ENCODE results near the gene VMP1. TPM values are rescaled to one million over a fixed set of nuclear protein-coding genes. Genes with fewer than 3 reads are reported as not detected.
A peak's percentile ranks its signal among the peaks of the same experiment; 100 is the strongest.
"Not testable (repeated sequence)": the region's sequence is repeated elsewhere in the genome, so short reads cannot be mapped to it uniquely, and the experiment has no call there.

VMP1 gene
- total RNA-seq, 3 donors from 2014 or later: 128 to 138 (median 134) TPM

DNA sequence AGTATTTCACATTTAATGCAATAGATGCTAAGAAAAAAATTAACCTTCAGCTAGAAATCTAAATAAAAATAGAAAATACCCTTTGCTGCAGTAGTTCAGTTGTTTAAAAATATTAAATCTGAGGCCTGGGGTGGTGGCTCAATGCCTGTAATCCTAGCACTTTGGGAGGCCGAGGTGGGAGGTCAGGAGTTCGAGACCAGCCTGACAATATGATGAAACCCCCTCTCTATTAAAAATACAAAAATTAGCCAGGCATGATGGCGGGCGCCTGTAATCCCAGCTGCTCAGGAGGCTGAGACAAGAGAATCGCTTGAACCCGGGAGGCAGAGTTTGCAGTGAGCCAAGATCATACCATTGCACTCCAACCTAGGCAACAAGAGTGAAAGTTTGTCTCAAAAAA, 98.9 kb downstream of the VMP1 start:
- not testable (repeated sequence) for H3K9me3 Mint-ChIP-seq; H3K4me1 Mint-ChIP-seq (ENCODE audit: low read depth); H3K4me3 Mint-ChIP-seq; ATAC-seq; DNase-seq; H3K27me3 Mint-ChIP-seq (ENCODE audit: low read depth); H3K36me3 Mint-ChIP-seq (ENCODE audit: insufficient read depth)

DNA sequence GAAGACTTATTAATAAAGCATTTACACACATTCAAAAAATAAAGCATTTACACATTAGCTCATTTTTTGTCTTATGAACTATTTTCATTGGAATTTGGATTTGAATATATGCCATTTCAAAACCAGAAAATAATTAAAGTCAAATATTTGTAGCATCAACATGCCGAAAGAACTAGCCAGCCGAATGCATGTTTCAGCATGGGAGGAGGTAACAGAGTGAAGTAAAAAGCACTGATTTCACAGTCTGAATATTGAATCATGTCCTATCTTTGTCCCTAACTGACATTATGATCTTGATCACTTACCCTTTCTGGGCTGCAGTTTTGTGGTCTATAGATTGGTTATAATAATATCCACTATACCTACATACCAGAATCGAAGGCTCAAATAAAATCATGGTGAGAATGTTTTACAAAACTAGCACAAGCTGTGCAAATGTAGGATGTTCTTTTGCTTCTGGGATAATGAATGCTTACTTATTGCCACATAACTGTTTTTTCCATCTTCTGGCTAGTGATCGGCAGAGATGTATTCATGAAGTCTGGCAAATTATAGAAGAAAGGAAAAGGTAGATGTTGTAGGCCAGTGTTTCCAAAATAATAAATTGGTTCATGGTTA, 100.5 kb downstream of the VMP1 start:
- ATAC-seq (no peak), DNase-seq (no peak)
- no peak overlapping the region for H3K4me3 Mint-ChIP-seq
- no peaks in the 10 kb centered on the region for H3K9me3 Mint-ChIP-seq
- peaks cover 8% of the 10 kb centered on the region for H3K4me1 Mint-ChIP-seq (ENCODE audit: low read depth)
- H3K27me3 Mint-ChIP-seq (ENCODE audit: low read depth): no peaks in the 10 kb centered on the region
- peaks cover 19% of the 10 kb centered on the region for H3K36me3 Mint-ChIP-seq (ENCODE audit: insufficient read depth)

DNA sequence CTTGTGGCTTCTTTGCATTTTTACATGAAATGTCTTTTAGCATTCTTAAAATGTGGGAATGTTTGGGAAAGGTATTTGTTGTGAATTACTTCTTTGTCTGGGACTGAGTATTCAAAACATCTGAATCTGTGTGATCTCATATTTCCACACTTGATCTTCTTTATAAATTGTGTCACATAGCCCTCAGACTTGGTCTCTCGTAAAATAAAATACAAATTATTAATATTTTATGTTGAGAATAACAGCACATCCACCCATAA, 103.4 kb downstream of the VMP1 start:
- no peak overlapping the region for H3K4me3 Mint-ChIP-seq
- peaks cover 7% of the 10 kb centered on the region for H3K4me1 Mint-ChIP-seq (ENCODE audit: low read depth)
- H3K9me3 Mint-ChIP-seq: no peaks in the 10 kb centered on the region
- no peaks in the 10 kb centered on the region for H3K27me3 Mint-ChIP-seq (ENCODE audit: low read depth)
- H3K36me3 Mint-ChIP-seq (ENCODE audit: insufficient read depth): peaks cover 28% of the 10 kb centered on the region
- DNase-seq (no peak), ATAC-seq (no peak)

DNA sequence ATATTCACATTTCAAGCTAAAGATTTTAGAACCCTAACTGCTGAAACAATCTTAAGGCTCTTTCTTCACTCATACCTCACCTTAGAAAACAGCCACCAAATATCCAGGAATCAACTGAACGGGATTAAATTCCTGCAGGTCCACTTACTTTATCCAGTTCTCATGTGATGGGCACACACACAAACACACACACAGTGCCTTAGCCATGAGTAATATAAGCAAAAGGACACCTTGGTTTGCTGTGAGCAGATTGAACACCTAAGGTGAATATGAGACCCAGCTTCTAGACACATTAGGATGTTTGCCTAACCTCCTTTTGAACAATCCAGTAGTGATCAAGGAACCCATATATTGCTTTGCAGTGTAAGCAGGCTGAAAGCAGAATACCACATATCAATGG, 103.8 kb downstream of the VMP1 start:
- ATAC-seq (no peak), DNase-seq (no peak)
- Mint-ChIP-seq H3K4me1 (ENCODE audit: low read depth) (peaks cover 9% of the 10 kb centered on the region), H3K27me3 (ENCODE audit: low read depth) (no peaks in the 10 kb centered on the region), H3K4me3 (no peak overlapping the region), H3K9me3 (no peaks in the 10 kb centered on the region), H3K36me3 (ENCODE audit: insufficient read depth) (peaks cover 32% of the 10 kb centered on the region)

DNA sequence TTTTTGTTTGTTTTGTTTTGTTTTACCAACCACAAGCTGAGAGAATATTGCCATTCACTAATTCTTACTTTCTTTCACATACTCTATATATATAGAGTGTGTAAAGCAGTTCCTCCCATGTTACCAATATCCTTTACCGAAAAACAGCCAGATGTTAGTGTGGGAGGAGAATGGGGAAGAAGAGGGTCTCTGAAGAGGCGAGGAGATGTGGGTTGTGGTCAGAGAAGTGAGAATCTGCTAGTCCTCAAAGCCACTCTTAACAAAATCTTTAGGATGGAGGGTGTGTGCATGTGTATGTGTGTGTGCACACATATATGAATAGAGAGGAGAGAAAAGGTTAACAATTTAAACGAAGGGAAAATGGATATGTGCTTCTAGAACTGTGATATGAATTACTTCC, 104.7 kb downstream of the VMP1 start:
- Mint-ChIP-seq H3K27me3 (ENCODE audit: low read depth) (no peaks in the 10 kb centered on the region), H3K4me1 (ENCODE audit: low read depth) (peaks cover 9% of the 10 kb centered on the region), H3K36me3 (ENCODE audit: insufficient read depth) (peaks cover 34% of the 10 kb centered on the region), H3K4me3 (no peak overlapping the region), H3K9me3 (no peaks in the 10 kb centered on the region)
- no peak for ATAC-seq
- no peak for DNase-seq

DNA sequence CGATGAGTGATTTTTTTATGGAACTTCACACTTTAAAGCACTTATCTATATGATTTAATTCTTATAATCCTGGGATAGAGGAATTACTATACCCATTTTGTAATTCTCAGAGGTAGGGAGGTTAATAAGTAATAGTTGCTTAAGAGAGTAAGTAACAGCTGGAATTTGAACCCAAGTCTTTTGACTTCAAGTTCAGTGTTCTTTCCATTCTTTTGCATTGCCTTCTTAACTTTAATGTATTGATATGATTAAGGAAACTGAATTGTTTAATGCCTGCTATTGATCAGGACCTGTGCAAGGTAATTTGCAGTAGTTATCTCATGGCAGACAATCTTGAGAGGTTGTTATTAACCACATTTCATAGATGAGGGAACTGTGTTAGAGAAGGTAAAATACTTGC, 106.8 kb downstream of the VMP1 start:
- DNase-seq (no peak), ATAC-seq (no peak)
- Mint-ChIP-seq H3K27me3 (ENCODE audit: low read depth) (no peaks in the 10 kb centered on the region), H3K36me3 (ENCODE audit: insufficient read depth) (peaks cover 29% of the 10 kb centered on the region), H3K9me3 (no peaks in the 10 kb centered on the region), H3K4me1 (ENCODE audit: low read depth) (peaks cover 9% of the 10 kb centered on the region), H3K4me3 (no peak overlapping the region)

DNA sequence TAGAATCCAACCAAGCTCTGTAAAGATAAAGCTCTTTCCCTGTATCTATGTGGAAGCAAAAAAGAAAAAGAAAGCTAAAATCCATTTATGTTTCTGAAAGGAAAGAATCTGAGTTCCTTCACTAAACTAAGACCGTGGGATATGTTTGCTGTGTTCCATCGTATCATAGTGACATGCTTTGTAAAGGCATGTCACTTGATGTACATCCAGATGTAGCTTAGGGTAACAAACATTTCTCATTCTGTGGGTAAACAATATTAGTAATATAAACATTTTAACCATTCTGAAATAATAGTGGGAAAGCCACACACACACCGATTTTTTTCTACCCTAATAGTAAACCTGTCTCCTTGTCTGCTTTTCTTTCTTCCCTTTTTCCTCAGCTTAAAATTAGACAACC, 107.2 kb downstream of the VMP1 start:
- ATAC-seq (no peak), DNase-seq (no peak)
- Mint-ChIP-seq H3K4me1 (ENCODE audit: low read depth) (peaks cover 9% of the 10 kb centered on the region), H3K27me3 (ENCODE audit: low read depth) (no peaks in the 10 kb centered on the region), H3K36me3 (ENCODE audit: insufficient read depth) (peaks cover 29% of the 10 kb centered on the region), H3K9me3 (no peaks in the 10 kb centered on the region), H3K4me3 (no peak overlapping the region)

DNA sequence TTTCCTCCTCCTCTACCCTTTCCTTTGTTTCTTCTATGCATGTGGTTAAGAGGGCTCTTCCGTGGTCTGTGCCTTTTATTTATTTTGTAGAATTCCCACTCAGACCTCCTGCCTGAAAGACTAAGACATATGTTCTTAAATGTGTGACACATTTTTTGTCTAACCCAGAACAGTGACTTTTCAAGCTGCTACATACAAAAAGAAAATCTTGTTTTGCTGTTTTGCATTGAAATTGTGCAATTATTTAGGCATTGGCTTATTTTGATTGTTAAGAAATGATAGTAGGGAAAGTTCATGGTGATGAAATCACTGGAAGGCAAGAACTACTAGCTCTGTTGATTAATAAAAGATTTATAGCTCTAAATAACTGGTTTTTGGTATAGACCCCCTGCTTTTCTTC, 108.5 kb downstream of the VMP1 start:
- Mint-ChIP-seq H3K36me3 (ENCODE audit: insufficient read depth) (peaks cover 37% of the 10 kb centered on the region), H3K9me3 (no peaks in the 10 kb centered on the region), H3K4me3 (no peak overlapping the region), H3K4me1 (ENCODE audit: low read depth) (peaks cover 9% of the 10 kb centered on the region), H3K27me3 (ENCODE audit: low read depth) (no peaks in the 10 kb centered on the region)
- DNase-seq (no peak), ATAC-seq (no peak)

DNA sequence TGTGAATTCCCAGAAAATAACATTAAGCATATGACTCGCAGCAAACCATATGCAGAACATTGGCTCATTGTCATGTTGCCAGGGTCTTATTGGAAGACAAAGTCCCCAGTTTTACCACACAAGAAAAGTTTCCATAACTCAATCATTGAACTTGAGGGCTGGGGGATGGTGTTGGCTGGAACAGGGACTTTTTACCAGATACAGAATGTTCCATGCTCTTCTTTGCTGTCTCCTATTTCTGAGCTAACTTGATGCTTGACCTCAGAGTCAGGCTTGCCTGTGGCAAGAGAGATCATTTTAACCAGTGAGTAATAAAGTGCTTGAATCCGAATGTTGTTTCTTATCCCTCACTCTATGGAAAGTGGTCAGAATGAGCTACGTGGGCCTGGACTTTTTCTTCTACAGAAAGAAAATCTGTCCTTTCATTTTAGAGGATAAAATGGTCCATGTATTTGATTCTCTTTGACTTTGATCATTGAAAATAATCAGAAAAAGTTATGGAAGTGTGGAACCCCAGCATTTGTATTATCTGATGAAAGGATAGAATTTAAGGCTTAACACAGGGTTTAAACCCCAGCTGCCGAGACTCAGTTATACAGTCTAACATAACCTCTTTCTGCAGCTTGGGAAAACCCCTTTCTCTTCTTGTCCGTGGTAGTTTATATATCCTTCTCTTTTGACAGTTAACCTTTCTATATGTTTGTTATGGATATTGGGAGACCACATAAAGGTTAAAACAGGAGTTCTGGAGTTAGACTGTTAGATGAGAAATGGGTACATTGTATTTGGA, 118.3 kb downstream of the VMP1 start:
- Mint-ChIP-seq H3K4me1 (ENCODE audit: low read depth) (peaks cover 57% of the 10 kb centered on the region), H3K36me3 (ENCODE audit: insufficient read depth) (peaks cover 18% of the 10 kb centered on the region), H3K4me3 (peak overlapping the region; percentile 80), H3K27me3 (ENCODE audit: low read depth) (no peaks in the 10 kb centered on the region), H3K9me3 (no peaks in the 10 kb centered on the region)
- ATAC-seq (peak; percentile 58 to 59), DNase-seq (no peak)

DNA sequence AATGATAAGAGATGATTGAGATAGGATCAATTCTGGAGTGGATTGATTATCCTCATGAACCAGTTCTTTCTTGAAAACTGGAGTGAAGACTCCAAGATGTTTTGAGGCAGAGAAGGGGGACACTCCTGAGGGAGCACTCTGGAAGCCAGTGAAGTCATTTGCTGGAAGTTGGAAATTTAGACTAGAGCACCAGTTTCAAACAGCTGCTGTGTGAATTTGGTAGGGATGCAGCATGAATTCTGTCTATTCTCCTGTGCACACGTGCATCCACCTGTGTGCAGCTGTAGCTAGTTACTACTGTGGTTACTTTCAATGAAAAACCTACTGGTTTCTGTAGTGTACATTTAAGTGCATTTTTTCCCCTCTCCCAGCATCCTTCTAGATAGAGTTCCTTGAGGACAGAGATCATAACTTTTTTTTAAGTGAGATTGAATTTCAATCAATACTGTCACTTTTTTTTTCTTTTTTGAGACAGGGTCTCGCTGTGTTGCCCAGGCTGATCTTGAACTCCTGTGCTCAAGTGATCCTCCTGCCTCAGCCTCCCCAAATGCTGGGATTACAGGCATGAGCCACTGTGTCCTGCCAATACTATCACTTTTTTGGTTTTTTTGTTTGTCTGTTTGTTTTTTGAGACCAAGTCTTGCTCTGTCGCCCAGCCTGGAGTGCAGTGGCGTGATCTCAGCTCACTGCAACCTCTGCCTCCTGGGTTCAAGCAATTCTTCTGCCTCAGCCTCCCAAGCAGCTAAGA, 119.4 kb downstream of the VMP1 start:
- H3K36me3 Mint-ChIP-seq (ENCODE audit: insufficient read depth): peaks cover 18% of the 10 kb centered on the region
- no peaks in the 10 kb centered on the region for H3K9me3 Mint-ChIP-seq
- H3K4me3 Mint-ChIP-seq: peak overlapping the region; percentile 80
- DNase-seq (no peak), ATAC-seq (no peak)
- no peaks in the 10 kb centered on the region for H3K27me3 Mint-ChIP-seq (ENCODE audit: low read depth)
- H3K4me1 Mint-ChIP-seq (ENCODE audit: low read depth): peaks cover 65% of the 10 kb centered on the region

DNA sequence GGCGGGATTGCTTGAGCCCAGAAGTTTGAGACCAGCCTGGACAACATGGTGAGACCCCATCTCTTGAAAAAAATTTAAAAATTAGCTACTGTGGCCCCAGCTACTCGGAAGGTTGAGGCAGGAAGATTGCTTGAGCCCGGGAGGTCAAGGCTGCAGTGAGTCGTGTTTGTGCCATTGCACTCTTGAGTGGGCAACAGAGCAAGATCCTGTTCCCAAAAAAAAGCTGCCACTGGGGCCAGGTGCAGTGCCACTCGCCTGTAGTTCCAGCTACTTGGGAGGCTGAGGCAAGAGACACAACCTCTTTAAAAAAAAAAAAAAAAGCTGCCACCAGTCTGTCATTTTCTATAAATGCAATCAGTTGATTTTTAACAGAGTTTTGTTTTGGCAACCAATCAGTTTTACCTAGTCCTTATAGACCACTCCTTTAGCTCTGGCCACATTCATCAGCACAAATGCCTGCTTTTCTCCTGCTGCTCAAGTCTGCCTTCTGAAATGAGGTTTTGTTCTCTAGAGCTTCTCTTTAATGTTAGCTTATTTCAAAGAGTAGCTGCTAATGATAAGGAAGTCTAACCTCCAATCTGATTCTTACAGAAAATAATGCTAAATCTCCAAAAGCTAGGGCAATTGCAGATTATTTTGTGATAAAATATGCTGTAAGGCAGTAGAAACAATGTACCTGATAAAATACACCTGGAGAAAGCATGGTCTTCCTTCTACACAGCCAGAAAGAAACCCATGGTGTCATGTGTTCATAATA, 120.4 kb downstream of the VMP1 start:
- peaks cover 70% of the 10 kb centered on the region for H3K4me1 Mint-ChIP-seq (ENCODE audit: low read depth)
- H3K9me3 Mint-ChIP-seq: no peaks in the 10 kb centered on the region
- no peak for ATAC-seq
- H3K4me3 Mint-ChIP-seq: peak overlapping the region; percentile 80
- peaks cover 15% of the 10 kb centered on the region for H3K36me3 Mint-ChIP-seq (ENCODE audit: insufficient read depth)
- no peak for DNase-seq
- no peaks in the 10 kb centered on the region for H3K27me3 Mint-ChIP-seq (ENCODE audit: low read depth)

DNA sequence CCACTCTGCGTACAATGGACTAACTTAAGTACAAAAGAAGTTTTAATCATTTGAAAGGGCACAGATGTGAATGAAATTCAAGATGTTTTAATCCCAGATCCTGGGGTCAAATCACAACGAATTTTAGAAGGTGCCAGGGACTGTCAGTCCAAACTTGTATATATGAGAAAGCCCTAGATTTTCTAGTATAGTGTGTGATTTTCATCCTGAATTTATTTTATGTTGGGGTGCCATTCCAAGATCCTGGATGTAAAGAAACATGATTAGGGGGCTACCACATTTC, 121.0 kb downstream of the VMP1 start:
- H3K36me3 Mint-ChIP-seq (ENCODE audit: insufficient read depth): peaks cover 17% of the 10 kb centered on the region

DNA sequence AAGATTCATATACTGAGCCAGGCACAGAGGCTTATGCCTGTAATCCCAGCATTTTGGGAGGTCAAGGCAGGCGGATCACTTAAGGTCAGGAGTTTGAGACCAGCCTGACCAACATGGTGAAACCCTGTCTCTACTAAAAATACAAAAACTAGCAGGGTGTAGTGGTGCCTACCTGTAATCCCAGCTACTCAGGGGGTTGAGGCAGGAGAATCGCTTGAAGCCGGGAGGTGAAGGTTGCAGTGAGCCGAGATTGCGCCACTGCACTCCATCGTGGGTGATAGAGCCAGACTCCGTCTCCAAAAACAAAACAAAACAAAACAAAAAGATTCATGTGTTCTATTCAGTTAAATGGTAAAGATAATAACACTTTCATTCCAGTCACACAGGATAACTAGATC, 121.4 kb downstream of the VMP1 start:
- peak; percentile 9 to 16 for ATAC-seq
- not testable (repeated sequence) for H3K27me3 Mint-ChIP-seq (ENCODE audit: low read depth); H3K9me3 Mint-ChIP-seq; DNase-seq
- Mint-ChIP-seq H3K4me3 (peak overlapping the region; percentile 80), H3K4me1 (ENCODE audit: low read depth) (peaks cover 75% of the 10 kb centered on the region), H3K36me3 (ENCODE audit: insufficient read depth) (peaks cover 17% of the 10 kb centered on the region)

More for the DNA sequence above, 121.0 kb downstream of the VMP1 start:
- Mint-ChIP-seq H3K4me3 (peak overlapping the region; percentile 80), H3K9me3 (no peaks in the 10 kb centered on the region), H3K27me3 (ENCODE audit: low read depth) (no peaks in the 10 kb centered on the region), H3K4me1 (ENCODE audit: low read depth) (peaks cover 74% of the 10 kb centered on the region)
- ATAC-seq (no peak), DNase-seq (no peak)

DNA sequence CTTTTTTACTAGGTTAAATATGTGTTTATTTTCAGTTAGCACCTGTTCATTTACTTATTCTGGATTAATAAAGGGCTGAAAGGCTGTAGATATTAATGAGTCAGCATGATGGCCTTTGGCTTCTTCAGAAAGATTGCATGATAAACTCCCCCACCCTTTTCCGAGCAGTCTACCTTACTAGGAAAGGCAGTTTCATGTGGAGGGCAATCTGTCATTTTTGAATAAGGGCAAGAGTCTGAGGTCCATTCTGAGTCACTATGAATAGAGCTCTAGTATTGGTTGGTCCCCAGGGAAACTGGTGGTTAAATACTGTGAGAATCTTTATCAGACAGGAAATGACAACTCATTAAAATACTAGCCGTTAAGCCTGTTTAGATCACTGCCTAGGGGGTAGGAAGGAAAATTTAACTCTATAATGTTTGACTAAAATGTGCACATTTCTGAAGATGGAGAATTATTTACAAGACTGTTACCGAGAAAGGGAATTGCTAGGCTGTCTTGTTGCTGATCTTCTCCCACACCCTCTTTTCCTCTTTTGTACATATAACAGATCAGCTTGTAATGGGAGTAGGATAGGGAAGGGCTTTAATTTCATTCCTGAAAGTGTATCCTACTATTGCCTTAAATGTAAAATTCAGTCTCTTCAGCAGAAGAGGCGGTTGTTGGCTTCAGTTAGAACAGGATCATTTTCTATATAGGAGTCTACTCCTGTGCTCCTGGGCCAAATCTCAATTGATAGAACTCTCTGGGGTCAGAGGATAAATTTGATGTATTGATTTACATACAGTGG, 122.0 kb downstream of the VMP1 start:
- Mint-ChIP-seq H3K36me3 (ENCODE audit: insufficient read depth) (peaks cover 17% of the 10 kb centered on the region), H3K27me3 (ENCODE audit: low read depth) (no peaks in the 10 kb centered on the region), H3K4me3 (peak overlapping the region; percentile 80), H3K9me3 (no peaks in the 10 kb centered on the region), H3K4me1 (ENCODE audit: low read depth) (peaks cover 76% of the 10 kb centered on the region)
- ATAC-seq: peak; percentile 76 to 78
- DNase-seq: no peak
